Endodermal cell (in vitro differentiated cells): ENCODE results near the gene TCP10L. TPM values are rescaled to one million over a fixed set of nuclear protein-coding genes. Genes with fewer than 3 reads are reported as not detected.
A peak's percentile ranks its signal among the peaks of the same experiment; 100 is the strongest.

Experiments
- DNase-seq: peaks from one replicate; pipeline ENCODE4 v3.0.0-alpha.2; 2017
- H3K27ac ChIP-seq: 2 replicates; pipeline ENCODE4 v1.5.1; 2013; ENCODE audit warnings: mild to moderate bottlenecking, low read depth, low read length, moderate library complexity
- H3K27me3 ChIP-seq: 2 replicates; pipeline ENCODE4 v1.6.1; 2013; ENCODE audit warnings: mild to moderate bottlenecking, low read length, moderate library complexity; ENCODE audit not compliant: insufficient read depth, control insufficient read depth, poor library complexity, severe bottlenecking
- H3K36me3 ChIP-seq: 2 replicates; pipeline ENCODE4 v1.7.0; 2013; ENCODE audit warnings: mild to moderate bottlenecking, low read length, moderate library complexity; ENCODE audit not compliant: control insufficient read depth, insufficient read depth
- H3K4me1 ChIP-seq: one replicate; pipeline ENCODE4 v1.7.0; 2013; ENCODE audit warnings: low read length; ENCODE audit not compliant: control insufficient read depth, insufficient read depth
- H3K4me3 ChIP-seq: 2 replicates; pipeline ENCODE4 v1.5.1; 2013; ENCODE audit warnings: mild to moderate bottlenecking, low read length, moderate library complexity
- H3K9ac ChIP-seq: 2 replicates; pipeline ENCODE4 v1.6.1; 2013; ENCODE audit warnings: mild to moderate bottlenecking, low read length, moderate library complexity; ENCODE audit not compliant: poor library complexity, severe bottlenecking; ENCODE audit errors: extremely low read depth
- H3K9me3 ChIP-seq: 2 replicates; pipeline ENCODE4 v1.6.1; 2013; ENCODE audit warnings: mild to moderate bottlenecking, low read length, moderate library complexity; ENCODE audit not compliant: control insufficient read depth
- H3K27ac Mint-ChIP-seq: 2 replicates; pipeline ENCODE4 v1.8.0; 2020; ENCODE audit warnings: mixed read lengths
- H3K27me3 Mint-ChIP-seq: 2 replicates; pipeline ENCODE4 v1.8.0; 2021; ENCODE audit warnings: mild to moderate bottlenecking, mixed read lengths; ENCODE audit not compliant: insufficient read depth
- H3K36me3 Mint-ChIP-seq: 2 replicates; pipeline ENCODE4 v1.8.0; 2020; ENCODE audit warnings: low read depth, mixed read lengths
- H3K4me1 Mint-ChIP-seq: 2 replicates; pipeline ENCODE4 v1.8.0; 2020; ENCODE audit warnings: mixed read lengths
- H3K4me3 Mint-ChIP-seq: 2 replicates; pipeline ENCODE4 v1.8.0; 2020; ENCODE audit warnings: mild to moderate bottlenecking, moderate library complexity, mixed read lengths
- H3K9me3 Mint-ChIP-seq: 2 replicates; pipeline ENCODE4 v1.8.0; 2020; ENCODE audit warnings: mild to moderate bottlenecking, mixed read lengths
- CTCF ChIP-seq: fragments of 200-600 bp; sonication (generic); conservative IDR thresholded peaks from 2 replicates; pipeline ENCODE4 v1.5.0; 2021; ENCODE audit warnings: antibody characterized with exemption, mild to moderate bottlenecking
- WGBS, 2 experiments: methylation state at CpG; one replicate each; pipeline versions ENCODE4 v1.1.5 to v1.1.7; 2013; ENCODE audit warnings: missing lambda C conversion rate in 2 of 2, mixed read lengths in 1 of 2; ENCODE audit not compliant: insufficient coverage in 1 of 2, insufficient read length in 1 of 2; 5-methylcytosine and 5-hydroxymethylcytosine counted together
- total RNA-seq, 2 donors: library from RNA; stranded (reverse); fragmentation: NEBNext Ultra II Directional in 1 of 2; extraction: Animal tissue kit (Norgen Biotek cat#: 25700) in 1 of 2; gene quantifications; 2 replicates in 1 of 2; 3 replicates in 1 of 2; pipeline ENCODE4 v1.2.1, GENCODE V29; 2021

Gene TCP10L
- total RNA-seq, 2 donors from 2014 or later = 0.95 to 1.4 TPM

- WGBS, 2 experiments = 91 to 95% methylated on average over 7 to 8 of the region's 8 CpGs
- Mint-ChIP-seq H3K27ac (no peak overlapping the region), H3K27me3 (no peaks in the 10 kb centered on the region), H3K36me3 (peaks cover 74% of the 10 kb centered on the region), H3K4me1 (peaks cover 30% of the 10 kb centered on the region), H3K9me3 (no peaks in the 10 kb centered on the region), H3K4me3 (no peak overlapping the region)
- H3K4me3 ChIP-seq = no peak overlapping the region
- no peaks in the 10 kb centered on the region for H3K9me3 ChIP-seq
- no peak overlapping the region for H3K27ac ChIP-seq
- H3K36me3 ChIP-seq = peaks cover 88% of the 10 kb centered on the region
- peaks cover 5% of the 10 kb centered on the region for H3K4me1 ChIP-seq
- no peak for TF ChIP-seq CTCF
- no peaks in the 10 kb centered on the region for H3K27me3 ChIP-seq
- H3K9ac ChIP-seq = no peak overlapping the region
- no peak for DNase-seq
Observed at GRCh38 chr21:32605469-32605868, 20.1 kb upstream of the TCP10L start.

- H3K4me3 Mint-ChIP-seq = no peak overlapping the region
- no peaks in the 10 kb centered on the region for H3K27me3 ChIP-seq
- 37 to 67% methylated on average over 6 to 8 of the region's 8 CpGs for WGBS, 2 experiments
- H3K9ac ChIP-seq = no peak overlapping the region
- H3K4me1 ChIP-seq = peaks cover 5% of the 10 kb centered on the region
- peak overlapping the region; percentile 82 for H3K27ac Mint-ChIP-seq
- H3K27me3 Mint-ChIP-seq = no peaks in the 10 kb centered on the region
- no peaks in the 10 kb centered on the region for H3K9me3 Mint-ChIP-seq
- H3K4me3 ChIP-seq = no peak overlapping the region
- peaks cover 30% of the 10 kb centered on the region for H3K4me1 Mint-ChIP-seq
- peaks cover 88% of the 10 kb centered on the region for H3K36me3 ChIP-seq
- no peaks in the 10 kb centered on the region for H3K9me3 ChIP-seq
- H3K36me3 Mint-ChIP-seq = peaks cover 75% of the 10 kb centered on the region
- DNase-seq = peak; percentile 89
- no peak overlapping the region for H3K27ac ChIP-seq
- no peak for TF ChIP-seq CTCF
Observed at GRCh38 chr21:32604464-32604863, 19.1 kb upstream of the TCP10L start.

GRCh38 chr21:32603131-32603530 is 17.8 kb upstream of the TCP10L start:
- H3K4me3 Mint-ChIP-seq = no peak overlapping the region
- TF ChIP-seq CTCF = no peak
- H3K9me3 Mint-ChIP-seq = no peaks in the 10 kb centered on the region
- H3K4me1 Mint-ChIP-seq = peaks cover 30% of the 10 kb centered on the region
- H3K27ac Mint-ChIP-seq = no peak overlapping the region
- no peak for DNase-seq
- Histone ChIP-seq H3K27ac (no peak overlapping the region), H3K4me1 (peaks cover 5% of the 10 kb centered on the region), H3K9ac (no peak overlapping the region), H3K27me3 (no peaks in the 10 kb centered on the region), H3K9me3 (no peaks in the 10 kb centered on the region), H3K36me3 (peaks cover 88% of the 10 kb centered on the region), H3K4me3 (no peak overlapping the region)
- WGBS, 2 experiments = 83 to 87% methylated on average over 6 to 8 of the region's 8 CpGs
- peaks cover 78% of the 10 kb centered on the region for H3K36me3 Mint-ChIP-seq
- no peaks in the 10 kb centered on the region for H3K27me3 Mint-ChIP-seq
